Stimulated activated CD4-positive, alpha-beta T cell treated with anti-CD3 and anti-CD28 coated beads, Interleukin-15, amount 100 ng/mL, for 48 hours (primary cell): Measurements from ENCODE around the gene CNKSR1.
A peak's percentile ranks its signal among the peaks of the same experiment; 100 is the strongest.

Experiments
- DNase-seq, 2 donors: peaks; one replicate each; pipeline ENCODE4 v3.0.0-alpha.2; 2020; ENCODE audit warnings: low read depth in 2 of 2

Gene CNKSR1, protein sequence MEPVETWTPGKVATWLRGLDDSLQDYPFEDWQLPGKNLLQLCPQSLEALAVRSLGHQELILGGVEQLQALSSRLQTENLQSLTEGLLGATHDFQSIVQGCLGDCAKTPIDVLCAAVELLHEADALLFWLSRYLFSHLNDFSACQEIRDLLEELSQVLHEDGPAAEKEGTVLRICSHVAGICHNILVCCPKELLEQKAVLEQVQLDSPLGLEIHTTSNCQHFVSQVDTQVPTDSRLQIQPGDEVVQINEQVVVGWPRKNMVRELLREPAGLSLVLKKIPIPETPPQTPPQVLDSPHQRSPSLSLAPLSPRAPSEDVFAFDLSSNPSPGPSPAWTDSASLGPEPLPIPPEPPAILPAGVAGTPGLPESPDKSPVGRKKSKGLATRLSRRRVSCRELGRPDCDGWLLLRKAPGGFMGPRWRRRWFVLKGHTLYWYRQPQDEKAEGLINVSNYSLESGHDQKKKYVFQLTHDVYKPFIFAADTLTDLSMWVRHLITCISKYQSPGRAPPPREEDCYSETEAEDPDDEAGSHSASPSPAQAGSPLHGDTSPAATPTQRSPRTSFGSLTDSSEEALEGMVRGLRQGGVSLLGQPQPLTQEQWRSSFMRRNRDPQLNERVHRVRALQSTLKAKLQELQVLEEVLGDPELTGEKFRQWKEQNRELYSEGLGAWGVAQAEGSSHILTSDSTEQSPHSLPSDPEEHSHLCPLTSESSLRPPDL

DNA sequence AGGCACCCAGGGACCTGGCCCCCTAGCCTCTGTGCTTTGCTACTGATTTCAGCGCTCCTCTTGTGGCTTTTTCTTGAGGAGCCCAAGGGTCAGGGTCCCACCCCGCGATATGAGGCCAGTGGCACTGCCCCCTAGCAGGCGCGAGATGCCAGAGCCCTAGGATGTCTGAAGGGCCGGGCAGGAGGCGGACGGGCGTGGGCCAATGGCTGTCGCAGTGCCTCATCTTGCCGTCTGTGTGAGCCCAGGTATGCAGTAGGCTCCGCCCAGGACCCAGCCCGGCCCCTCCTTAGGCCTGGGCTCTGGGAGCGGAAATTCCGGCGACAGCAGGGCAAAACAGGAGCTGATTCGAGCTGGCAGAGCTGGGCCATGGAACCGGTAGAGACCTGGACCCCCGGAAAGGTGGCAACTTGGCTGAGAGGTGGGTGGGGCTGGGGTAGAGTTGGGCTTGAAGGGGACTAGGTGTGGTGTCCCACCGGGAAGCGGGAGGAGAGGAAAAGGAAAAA lies at the start of gene CNKSR1:
TSS of gene CNKSR1 (plus strand) at position 310 of the 503 bp plus-strand sequence. CDS start at position 367, 57 bp downstream.
- DNase-seq = no peak

DNA sequence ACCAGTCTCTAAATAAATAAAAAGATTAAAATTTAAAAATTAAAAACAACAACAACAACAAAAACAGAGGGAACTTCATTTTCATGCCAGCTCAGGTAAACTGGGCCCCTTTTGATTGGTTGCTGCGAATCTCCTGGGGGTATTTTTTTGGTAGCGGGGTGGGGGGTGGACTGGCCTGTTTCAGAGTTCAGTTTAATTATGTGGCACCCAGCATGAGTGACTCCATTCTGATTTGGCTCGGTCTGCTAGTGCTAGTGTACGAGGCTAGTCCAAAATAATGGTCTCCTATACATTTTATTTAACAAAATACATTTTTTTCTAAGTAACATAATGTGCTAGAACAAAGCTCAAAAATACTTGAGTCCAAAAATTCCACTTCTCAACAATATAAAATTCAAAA lies 47.5 kb upstream of the CNKSR1 start:
- no peak for DNase-seq

DNA sequence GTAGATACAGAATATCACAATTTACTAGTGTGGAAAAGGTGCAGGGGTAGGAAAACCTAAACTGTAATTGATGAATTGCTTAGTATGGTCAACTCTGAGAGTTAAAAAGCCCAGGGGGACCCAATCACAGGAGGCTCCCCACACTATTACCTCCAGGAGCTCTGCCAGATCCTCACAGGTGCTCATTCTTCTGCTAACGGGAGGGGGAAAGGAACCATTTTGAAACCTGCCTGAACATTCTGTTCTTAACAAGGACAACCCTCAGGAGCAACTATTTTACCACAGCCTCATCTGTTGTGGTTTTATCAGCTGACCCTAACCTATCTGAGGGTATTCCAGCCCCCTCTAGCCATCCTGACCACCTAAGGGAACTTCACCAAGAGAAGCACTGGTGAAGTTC lies 46.6 kb upstream of the CNKSR1 start:
- no peak for DNase-seq

DNA sequence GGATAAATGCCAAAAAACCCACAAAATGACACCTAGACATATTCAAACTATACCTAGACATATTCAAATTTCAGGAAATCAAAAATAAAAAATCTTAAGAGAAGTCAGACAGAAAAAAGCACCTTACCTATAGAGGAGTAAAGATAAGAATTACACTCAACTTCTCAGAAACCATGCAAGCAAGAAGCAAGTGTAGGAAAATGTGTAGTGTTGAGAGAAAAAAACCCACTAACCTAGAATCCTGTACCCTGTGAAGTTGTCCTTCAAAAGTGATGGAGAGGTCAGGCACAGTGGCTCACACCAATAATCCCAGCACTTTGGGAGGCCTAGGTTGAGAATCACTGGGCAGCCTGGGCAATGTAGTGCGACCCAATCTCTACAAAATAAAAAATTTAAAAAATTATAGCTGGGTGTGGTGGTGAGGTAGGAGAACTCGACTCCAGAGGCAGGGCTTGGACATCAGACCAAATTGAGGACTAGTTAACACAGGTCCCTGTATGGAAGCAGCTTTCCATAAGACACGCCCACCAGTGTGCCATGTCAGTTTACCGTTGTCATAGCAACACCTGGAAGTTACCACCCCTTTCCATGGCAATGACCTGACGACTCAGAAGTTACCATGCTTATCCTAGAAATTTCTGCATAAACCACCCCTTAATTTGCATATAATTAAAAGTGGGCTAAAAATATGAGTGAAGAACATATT lies 45.0 kb upstream of the CNKSR1 start:
- DNase-seq = no peak

DNA sequence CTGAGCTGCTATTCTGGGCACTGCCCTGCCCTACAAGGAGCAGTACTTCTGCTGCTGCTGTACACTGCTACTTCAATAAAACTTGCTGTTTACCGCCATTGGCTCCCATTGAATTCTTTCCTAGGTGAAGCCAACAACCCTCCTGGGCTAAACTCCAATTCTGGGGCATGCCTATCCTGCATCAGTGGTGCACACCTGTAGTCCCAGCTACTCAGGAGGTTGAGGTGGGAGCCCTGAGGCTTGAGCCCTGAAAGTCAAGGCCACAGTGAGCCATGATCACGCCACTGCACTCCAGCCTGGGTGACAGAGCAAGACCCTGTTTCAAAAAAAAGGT lies 44.5 kb upstream of the CNKSR1 start:
- no peak for DNase-seq

DNA sequence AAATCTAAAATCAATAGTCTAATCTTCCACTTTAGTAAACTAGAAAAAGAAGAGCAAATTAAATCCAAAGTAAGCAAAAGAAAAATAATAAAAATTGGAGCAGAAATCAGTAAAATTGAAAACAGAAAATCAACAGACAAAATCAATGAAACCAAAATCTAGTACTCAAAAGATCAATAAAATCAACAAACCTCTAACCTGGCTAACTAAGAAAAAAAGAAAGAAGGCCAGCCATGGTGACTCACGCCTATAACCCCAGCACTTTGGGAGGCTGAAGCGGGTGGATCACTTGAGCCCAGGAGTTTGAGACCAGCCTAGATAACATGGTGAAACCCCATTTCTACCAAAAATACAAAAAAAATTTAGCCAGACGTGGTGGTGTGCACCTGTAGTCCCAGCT lies 42.8 kb upstream of the CNKSR1 start:
- no peak for DNase-seq

DNA sequence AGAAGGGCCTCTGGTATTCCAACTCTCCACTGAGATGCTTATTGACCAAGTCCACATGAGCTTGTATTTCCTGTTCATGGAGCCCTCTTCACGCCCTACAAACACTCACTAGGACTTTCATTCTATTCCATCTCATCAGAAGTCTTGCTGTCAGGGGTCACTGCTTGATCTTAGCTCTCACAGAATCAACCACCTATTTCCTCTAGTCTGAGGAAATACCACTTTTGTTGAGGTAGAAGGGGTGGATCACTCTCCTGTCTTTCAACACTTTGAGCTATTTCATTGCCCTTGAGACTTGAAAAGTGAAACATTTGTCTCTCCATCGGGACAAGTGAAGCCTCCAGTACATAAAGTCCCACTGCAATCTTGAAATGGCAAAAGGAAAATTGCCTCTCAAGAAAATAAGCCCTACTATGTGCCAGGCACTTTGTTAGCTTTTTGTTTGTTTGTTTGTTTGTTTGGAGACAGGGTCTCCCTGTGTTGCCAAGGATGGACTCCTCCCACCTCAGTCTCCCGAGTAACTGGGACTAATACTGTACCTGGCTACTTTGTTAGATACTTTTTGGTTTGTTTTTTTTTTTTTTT lies 38.2 kb upstream of the CNKSR1 start:
- no peak for DNase-seq

DNA sequence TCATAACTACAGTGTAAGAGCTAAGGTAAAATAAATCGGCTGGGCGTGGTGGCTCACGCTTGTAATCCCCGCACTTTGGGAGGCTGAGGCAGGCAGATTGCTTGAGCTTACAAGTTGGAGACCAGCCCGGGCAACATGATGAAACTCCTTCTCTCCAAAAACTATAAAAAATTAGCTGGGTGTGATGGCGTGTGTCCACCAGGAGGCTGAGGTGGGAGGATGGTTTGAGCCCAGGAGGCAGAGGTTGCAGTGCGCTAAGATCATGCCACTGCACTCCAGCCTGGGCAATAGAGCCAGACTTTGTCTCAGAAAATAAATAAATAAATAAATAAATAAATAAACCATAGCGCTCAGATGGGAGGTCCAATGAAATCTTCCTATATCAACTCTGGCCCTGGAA lies 35.1 kb upstream of the CNKSR1 start:
- DNase-seq = no peak

DNA sequence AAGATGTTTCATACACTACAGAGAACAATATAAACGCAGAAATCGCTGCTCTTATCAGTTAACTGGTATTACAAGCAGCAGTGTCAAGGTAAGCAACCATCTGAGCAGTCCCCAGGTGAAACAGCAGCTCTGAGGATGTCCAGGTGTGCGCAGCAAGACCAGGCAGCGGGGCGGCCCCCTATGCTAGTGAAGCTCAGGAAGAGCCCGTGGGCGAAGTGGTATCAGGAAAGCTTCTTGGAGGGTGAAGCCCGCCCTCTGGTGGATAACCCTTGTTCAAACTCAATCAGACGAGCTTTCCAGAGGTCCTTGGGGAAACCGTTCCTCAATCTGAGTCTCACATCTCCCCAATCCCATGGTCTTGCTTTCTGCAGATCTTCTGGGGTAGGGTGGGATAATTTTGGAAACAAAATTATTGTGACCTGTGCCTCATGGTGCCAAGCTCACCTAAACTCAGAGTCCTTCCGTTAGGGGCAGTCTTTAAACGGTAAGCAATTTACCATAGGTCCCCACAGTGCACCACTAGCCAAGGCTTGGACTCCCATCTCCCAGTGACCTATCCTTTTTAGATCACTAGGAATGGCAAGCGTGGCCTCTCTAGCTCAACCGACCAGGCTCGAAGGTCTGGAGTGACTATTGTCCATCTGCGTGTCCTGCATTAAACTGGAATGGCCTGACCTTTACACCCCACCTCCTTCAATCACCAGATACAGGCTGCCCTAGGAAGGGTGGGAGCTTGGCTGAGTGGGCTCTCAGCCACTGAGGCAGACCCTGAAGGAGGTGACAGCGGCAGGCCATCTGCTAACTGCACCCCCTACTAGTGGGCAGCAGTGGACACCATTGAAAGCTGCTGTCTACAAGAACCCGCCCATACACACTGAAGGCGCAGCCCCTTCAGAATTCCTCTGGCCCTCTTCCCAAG lies 32.0 kb upstream of the CNKSR1 start:
- DNase-seq = peak; percentile 44 to 78

DNA sequence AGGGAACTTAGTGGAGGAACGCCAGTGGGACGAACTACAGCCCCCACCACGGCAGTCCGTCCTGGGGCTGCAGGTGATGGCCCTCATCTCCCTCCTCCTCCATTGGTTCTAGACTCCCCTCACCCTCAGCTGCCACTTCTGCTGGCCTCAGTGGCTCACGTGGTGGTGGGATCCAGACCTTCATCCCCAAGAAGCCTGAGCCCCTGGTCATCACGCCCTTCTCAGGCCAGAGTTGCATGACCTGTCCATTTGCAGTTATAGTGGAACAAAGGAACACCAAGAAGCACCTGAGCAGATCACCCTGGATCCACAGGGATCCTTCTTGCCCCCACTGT lies 31.4 kb upstream of the CNKSR1 start:
- DNase-seq = no peak

DNA sequence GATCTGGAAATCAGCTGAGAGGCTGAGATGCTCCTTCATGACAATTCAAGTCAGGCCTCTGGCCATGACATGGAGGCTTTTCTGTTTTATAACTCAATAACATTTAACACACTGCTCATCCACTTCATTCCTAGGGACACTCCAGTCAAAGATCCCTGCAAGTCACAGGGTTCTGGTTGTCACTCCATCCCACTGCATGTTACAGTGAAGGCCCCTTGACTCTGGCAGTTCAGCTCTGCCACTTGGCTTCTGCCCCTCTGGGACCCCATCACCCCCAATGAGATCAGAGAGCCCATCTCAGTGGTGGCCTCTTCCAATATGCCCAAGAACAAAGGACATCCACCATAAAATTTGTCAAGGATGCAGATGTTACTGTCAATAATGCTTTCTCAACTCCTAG lies 28.4 kb upstream of the CNKSR1 start:
- no peak for DNase-seq

DNA sequence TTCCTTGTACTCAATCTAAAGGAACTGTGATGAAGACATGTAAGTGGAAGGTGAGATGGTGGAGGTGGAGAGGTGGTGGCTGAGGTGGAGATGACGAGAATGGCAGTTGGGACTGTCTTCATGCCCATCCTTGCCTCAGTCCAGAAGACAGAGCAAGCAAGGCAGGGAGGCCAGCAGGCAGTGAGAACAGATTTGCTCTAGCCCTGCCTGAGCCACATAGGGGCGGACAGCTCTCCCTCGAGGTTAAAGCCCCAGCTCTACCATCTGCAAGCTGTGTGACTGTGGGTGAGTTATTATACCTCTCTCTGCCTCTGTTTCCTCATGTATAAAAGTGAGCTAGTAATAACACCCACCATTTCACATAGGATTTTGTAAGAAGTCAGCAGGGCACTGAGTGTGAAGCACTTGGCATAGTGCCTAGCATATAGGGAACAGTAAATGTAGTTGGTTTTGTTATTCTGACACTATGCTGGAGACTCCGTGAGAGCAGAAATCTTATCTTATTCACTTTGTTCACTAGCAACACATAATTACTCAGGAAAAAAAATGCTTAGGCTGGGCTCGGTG lies 23.2 kb upstream of the CNKSR1 start:
- no peak for DNase-seq

DNA sequence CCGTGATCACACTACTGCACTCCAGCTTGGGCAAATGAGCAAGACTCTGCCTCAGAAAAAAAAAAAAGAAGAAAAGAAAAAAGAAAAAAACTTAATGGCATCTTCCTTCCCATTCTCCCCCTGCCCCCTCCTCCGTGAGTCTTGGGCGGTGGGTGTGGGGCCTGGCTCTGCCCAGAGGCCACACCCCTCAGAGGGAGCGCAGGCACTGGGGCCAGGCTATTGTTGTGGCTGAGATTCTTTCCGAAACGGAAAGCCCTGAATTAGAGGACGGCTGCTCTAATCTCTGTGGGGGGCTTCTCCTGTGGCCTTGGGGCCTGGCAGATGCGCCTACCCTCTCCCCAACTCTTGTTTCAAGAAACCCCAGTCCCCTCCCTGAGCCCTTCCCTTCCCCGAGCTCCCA lies 22.5 kb upstream of the CNKSR1 start:
- DNase-seq = no peak

DNA sequence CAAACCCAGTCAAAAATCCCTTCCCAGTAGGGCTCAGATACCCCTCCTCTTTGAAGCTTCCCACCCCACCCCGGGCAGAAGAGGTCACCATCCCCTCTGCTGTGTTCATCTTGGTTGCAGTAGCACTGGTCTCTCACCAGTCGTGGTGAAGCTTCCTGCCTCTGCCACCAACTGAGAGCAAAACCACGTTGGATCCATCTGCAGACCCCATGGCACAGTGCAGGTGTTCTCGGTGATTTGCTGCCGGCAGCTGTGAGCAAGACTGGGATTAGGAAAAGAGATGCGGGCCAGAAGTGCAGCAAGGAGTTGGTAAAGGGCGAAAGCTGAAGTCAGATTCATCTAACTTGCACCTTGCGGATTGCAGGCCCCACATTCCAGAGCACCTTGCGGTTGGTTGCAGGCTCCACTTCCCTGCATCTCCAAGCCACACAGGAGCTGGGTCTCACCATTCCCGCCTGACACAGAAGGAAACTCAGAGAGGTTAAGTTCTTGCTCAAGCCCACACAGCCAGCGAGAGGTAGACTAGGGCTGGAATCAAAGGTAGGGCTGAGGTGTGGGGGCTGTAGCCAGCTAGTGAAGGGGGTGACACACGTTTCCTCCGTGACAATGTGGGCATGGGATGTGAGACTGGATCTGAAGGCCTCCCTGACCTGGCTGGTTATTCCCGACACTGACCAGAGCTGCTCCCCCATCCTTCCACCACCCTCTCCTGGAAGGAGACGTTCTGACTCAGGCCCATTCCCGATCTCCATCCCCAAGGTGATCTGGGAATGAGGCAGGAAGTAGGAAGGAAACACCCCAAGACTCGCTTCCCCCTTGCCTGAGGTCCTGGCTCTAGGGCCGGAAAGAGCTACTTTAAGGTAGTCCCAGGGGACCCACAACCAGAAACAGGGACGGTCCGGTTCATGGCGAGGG lies 21.7 kb upstream of the CNKSR1 start:
- DNase-seq = no peak

DNA sequence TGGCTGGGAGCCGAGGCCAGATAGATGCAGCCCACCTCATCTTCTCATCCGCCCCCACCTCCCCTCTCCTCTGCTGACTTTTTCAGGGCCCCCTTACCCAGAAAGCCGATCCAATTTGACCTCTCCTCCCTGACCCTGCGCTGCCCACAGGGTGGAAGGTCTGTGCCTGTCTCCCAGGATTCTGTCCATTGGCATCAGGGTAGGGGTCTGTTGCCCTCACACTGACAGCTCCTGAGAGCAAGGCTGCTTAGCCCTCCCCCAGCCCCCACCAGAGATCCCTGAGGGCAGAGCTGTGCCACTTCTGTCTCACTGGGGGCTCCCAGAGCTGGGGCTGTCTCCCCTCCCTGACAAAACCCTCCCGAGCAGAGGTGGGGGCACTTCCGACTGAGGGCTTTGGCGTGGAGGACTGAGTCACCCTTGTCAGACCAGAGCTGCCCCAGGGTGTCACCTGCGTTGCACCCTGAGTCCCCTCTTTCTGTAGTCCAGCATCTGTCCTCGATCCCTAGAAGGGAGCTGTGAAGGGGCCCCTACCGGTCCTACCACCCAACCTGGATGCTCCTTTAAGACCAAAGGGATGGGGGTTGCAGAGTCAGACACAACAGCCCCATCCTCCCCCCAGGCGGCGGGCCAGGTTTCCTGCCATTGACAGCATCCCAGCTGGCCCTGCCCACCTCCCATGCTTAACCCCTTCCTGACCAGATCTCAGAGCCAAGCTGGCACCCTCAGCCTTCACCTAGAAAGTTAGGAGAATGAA lies 20.8 kb upstream of the CNKSR1 start:
- DNase-seq = no peak

DNA sequence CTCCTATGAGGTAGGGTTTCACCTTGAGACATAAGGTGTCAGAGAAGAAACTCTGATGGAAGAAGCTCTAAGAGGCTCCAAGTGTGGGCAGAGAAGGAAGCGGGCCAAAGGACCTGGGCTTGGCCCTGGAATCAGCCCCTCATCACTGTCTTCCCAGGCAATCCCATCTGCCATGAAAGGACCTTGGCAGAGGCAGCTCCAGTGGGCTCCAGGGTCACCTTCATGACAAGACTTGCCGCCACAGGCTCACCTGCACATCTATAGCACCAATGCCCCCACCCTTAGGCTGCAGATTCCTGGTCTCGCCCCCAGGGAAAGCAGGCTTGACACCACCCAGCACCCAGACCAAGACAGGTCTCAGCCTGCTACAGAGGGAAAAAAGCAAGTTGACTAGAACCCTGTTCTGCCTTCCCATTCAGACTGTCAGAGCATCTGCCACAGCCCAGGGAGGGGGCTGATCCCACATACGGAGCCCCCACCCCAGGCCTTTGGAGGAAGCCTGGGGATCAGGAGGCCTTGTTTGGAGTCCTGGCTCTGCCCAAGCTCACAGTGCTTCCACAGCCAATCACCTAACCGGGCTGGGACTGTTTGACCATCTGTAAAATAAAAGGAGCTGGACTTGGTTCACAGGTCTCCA lies 18.9 kb upstream of the CNKSR1 start:
- no peak for DNase-seq

DNA sequence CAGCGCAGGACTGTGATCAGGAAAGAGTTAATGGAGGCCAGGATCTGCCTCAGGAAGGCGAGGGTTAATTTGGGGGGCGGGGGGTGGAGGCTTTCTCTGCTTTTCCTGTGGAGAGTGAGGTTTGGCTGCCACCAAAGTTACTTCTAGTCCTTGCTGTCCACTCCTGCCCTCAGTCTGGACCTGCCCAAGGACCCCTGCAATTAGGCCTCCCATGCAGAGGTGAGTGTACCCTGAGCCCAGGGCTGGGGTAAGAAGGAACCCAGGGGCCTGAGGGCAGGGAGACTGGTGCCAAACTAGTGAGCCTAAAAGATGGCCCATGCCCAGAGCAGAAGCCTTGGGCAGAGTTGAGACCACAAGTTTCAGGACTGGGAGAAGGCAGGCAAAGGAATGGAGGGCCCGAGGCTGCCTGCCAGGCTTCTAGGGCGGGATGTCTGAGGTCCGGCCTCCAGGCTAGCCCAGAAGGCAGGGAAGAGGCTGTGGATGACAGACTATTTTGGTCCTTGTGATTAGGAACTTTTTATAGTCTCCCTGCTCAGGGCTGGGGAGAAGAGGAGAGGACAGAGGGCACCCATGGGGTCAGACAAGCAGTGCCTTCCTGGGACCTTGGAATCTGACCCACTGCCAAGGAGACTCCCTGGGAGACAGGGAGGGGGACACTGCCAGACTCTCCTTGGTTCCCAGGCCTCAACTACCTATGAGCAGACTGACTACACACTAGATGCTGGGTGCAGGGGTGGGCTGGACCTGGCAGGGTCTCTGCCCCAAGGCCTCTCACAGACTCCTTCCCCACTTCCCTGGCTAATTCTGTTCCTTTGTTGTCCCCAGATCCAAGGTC lies 18.2 kb upstream of the CNKSR1 start, which contains the start of gene FAM110D:
TSS of gene FAM110D (plus strand) at position 172 of the 835 bp plus-strand sequence. CDS start 2,213 bp downstream, outside the sequence.
- DNase-seq = no peak

DNA sequence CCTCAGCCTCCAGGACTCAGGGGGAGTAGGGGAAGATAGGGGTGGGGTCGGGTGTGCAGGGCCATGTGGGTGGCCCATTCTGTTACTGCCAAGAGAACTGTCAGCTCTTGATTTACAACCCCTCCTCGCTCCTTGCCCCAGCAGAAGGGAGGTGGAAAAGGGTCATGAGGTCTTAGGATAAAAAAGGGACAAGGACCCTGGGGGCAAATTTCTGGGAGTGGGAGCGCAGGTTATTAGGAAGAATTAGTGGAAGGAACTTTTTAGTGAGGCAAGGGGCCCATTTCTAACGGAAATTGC lies 17.6 kb upstream of the CNKSR1 start:
- no peak for DNase-seq
